Measurements from ENCODE around the gene BYSL.
A peak's percentile ranks its signal among the peaks of the same experiment; 100 is the strongest.

BYSL gene

GRCh38 chr6:41914869-41915530, 6.3 kb upstream of the BYSL start:
- no peak for DNase-seq (ENCODE audit: low read depth)

- DNase-seq (ENCODE audit: low read depth) = no peak
Measured at GRCh38 chr6:41917528-41917927, 3.8 kb upstream of the BYSL start.

- DNase-seq (ENCODE audit: low read depth) = no peak
Measured at GRCh38 chr6:41921712-41921998, 356 bp downstream of the BYSL start.

- DNase-seq (ENCODE audit: low read depth) = no peak
Measured at GRCh38 chr6:41922154-41922553, 855 bp downstream of the BYSL start.

- no peak for DNase-seq (ENCODE audit: low read depth)
Measured at GRCh38 chr6:41927253-41927652, 6.0 kb downstream of the BYSL start.

GRCh38 chr6:41929924-41930323, 8.6 kb downstream of the BYSL start:
- no peak for DNase-seq (ENCODE audit: low read depth)

- no peak for DNase-seq (ENCODE audit: low read depth)
Measured at GRCh38 chr6:41931792-41932191, 10.5 kb downstream of the BYSL start.

- no peak for DNase-seq (ENCODE audit: low read depth)
Measured at GRCh38 chr6:41932378-41932777, 11.1 kb downstream of the BYSL start.

- no peak for DNase-seq (ENCODE audit: low read depth)
Measured at GRCh38 chr6:41934278-41935192, 13.2 kb downstream of the BYSL start.

- DNase-seq (ENCODE audit: low read depth) = no peak
Measured at GRCh38 chr6:41935193-41935574, 13.9 kb downstream of the BYSL start.

- no peak for DNase-seq (ENCODE audit: low read depth)
Measured at GRCh38 chr6:41935685-41936072, 14.4 kb downstream of the BYSL start.

GRCh38 chr6:41936073-41936837, 15.0 kb downstream of the BYSL start:
- DNase-seq (ENCODE audit: low read depth) = peak; percentile 75

GRCh38 chr6:41937472-41937860, 16.2 kb downstream of the BYSL start:
- no peak for DNase-seq (ENCODE audit: low read depth)

- peak; percentile 30 for DNase-seq (ENCODE audit: low read depth)
Measured at GRCh38 chr6:41937861-41938574, 16.7 kb downstream of the BYSL start.

GRCh38 chr6:41938590-41939175, 17.4 kb downstream of the BYSL start:
- no peak for DNase-seq (ENCODE audit: low read depth)

- DNase-seq (ENCODE audit: low read depth) = no peak
Measured at GRCh38 chr6:41939176-41939847, 18.0 kb downstream of the BYSL start.

GRCh38 chr6:41939848-41940758, 18.8 kb downstream of the BYSL start:
- no peak for DNase-seq (ENCODE audit: low read depth)

- peak; percentile 51 for DNase-seq (ENCODE audit: low read depth)
Measured at GRCh38 chr6:41940759-41941279, 19.5 kb downstream of the BYSL start.

GRCh38 chr6:41941280-41942066, 20.2 kb downstream of the BYSL start, which contains the start of gene CCND3:
Gene CCND3, minus strand, starts transcription at chr6:41941808. Its CDS starts 159 bp downstream, at chr6:41941649.
- DNase-seq (ENCODE audit: low read depth) = peak; percentile 80
